Heart right ventricle (tissue), 16 donors: ENCODE data around the gene ATP11B. TPM values are rescaled to one million over a fixed set of nuclear protein-coding genes. Genes with fewer than 3 reads are reported as not detected.

Source experiments
- ATAC-seq, 8 donors: fragments of 200-7000 bp; cut with Tn5 transposase; one replicate each; pipeline ENCODE4 v1.9.1; 2020; ENCODE audit warnings: mild to moderate bottlenecking in 8 of 8, moderate library complexity in 8 of 8, moderate number of reproducible peaks in 1 of 8
- DNase-seq, 2 donors: peaks; one replicate each; pipeline ENCODE4 v3.0.0-alpha.2; 2020
- H3K27ac ChIP-seq, 10 donors: fragments of 200-600 bp; sonication (generic) in 2 of 10; one replicate each; pipeline versions ENCODE4 v1.5.0 to v1.8.0; 2020 to 2022; ENCODE audit warnings: mild to moderate bottlenecking in 3 of 10
- H3K27me3 ChIP-seq, 7 donors: fragments of 200-600 bp; one replicate each; pipeline ENCODE4 v1.8.0; 2021 to 2022; ENCODE audit warnings: mild to moderate bottlenecking in 2 of 7
- H3K36me3 ChIP-seq, 9 donors: fragments of 200-600 bp; sonication (generic) in 1 of 9; one replicate each; pipeline versions ENCODE4 v1.5.0 to v1.8.0; 2020 to 2022; ENCODE audit warnings: mild to moderate bottlenecking in 2 of 9
- H3K4me1 ChIP-seq, 9 donors: fragments of 200-600 bp; sonication (generic) in 1 of 9; one replicate each; pipeline versions ENCODE4 v1.5.0 to v1.8.0; 2020 to 2022; ENCODE audit warnings: mild to moderate bottlenecking in 4 of 9
- H3K4me3 ChIP-seq, 10 donors: fragments of 200-600 bp; sonication (generic) in 2 of 10; one replicate each; pipeline versions ENCODE4 v1.5.0 to v1.8.0; 2020 to 2022; ENCODE audit warnings: mild to moderate bottlenecking in 7 of 10, moderate library complexity in 2 of 10
- H3K9me3 ChIP-seq, 11 donors: fragments of 200-600 bp in 10 of 11; sonication (generic) in 2 of 11; one replicate each; pipeline versions ENCODE4 v1.5.0 to v1.8.0; 2013 to 2022; ENCODE audit warnings: mild to moderate bottlenecking in 2 of 11, control low read depth in 1 of 11, moderate library complexity in 1 of 11
- WGBS, 2 donors: extraction: QIAGEN DNeasy Blood & Tissue Kit; methylation state at CpG; one replicate each; pipeline ENCODE4 v1.1.7; 2013; ENCODE audit warnings: inconsistent platforms in 1 of 2; 5-methylcytosine and 5-hydroxymethylcytosine counted together
- intact Hi-C, 10 donors: fragments of 100-400 bp; cut with DNase I; formaldehyde crosslinking; loops; one replicate each; pipeline versions ENCODE4 v1.11.1 to v1.14.2; 2022
- polyA plus RNA-seq, 2 donors: library from polyadenylated mRNA; stranded (reverse); fragments of 200-250 nt; gene quantifications; one replicate each; pipeline ENCODE4 v1.2.3, GENCODE V29; 2013
- total RNA-seq, 10 donors: library from RNA; stranded (reverse); fragmentation: NEBNext Ultra II Directional in 3 of 10; extraction: Animal tissue kit (Norgen Biotek cat#: 25700) in 3 of 10; gene quantifications; one replicate each; pipeline versions ENCODE4 v1.2.1 to v1.2.4, GENCODE V29; 2021 to 2023
- TF ChIP-seq, protein P1 (sequence below), 9 donors: fragments of 200-600 bp; sonication (generic) in 2 of 9; IDR thresholded peaks; one replicate each; pipeline versions ENCODE4 v1.5.0 to v1.8.0; 2021 to 2022; ENCODE audit warnings: antibody characterized with exemption in 9 of 9, mild to moderate bottlenecking in 5 of 9, moderate library complexity in 1 of 9
- donor health status: Arrhythmogenic right ventricular cardiomyopathy.
- donor health status: ischemic (EF 13 %, LVEDD 7.1; RV severe dilation, severe dysfunction).
- donor health status: healthy with polysubstance abuse.
- donor health status: DM: no; HTN: yes; CAD: no.
- donor health status: DM: no; HTN: no; CAD: no.
- donor health status: ischemic (EF 25% LVEDD 6.9; RV normal size, moderate dysfunction).
- donor health status: ischemic (EF 25% LVEDD 5.7; RV mildly dilated, moderate dysfunction).
- donor health status: healthy.
- donor health status: DM: yes; HTN: yes; CAD: no.
- donor health status: Ischemic cardiomyopathy.
- donor health status: ischemic (EF 35%, LVEDD 5.7; RV mildly dilated, moderate dysfunction).
- donor health status: nonischemic (EF 11% LVEDD 7.7; RV severe dilation, severe dysfunction).
- donor health status: DM: yes; HTN: yes; CAD: no.
- donor health status: PGD.
- donor health status: ischemic (EF 29% LVEDD 5.4; RV normal size, mild dysfunction).
- donor health status: nonischemic (EF 23%, LVEDD 6.1; RV moderate dilation, normal function).

Gene ATP11B
- total and polyA plus RNA-seq, 12 donors = 5.3 to 47.8 (median 36.8) TPM

- DNase-seq (no peak), ATAC-seq (no peak)
- H3K4me3 ChIP-seq = no peak overlapping the region
- intact Hi-C loops = no loop called here
- peaks cover 0 to 7% (median 0%) of the 10 kb centered on the region in 9 donors for H3K4me1 ChIP-seq
- H3K27ac ChIP-seq = no peak overlapping the region
- H3K9me3 ChIP-seq = no peaks in the 10 kb centered on the region
- TF ChIP-seq, protein P1, sequence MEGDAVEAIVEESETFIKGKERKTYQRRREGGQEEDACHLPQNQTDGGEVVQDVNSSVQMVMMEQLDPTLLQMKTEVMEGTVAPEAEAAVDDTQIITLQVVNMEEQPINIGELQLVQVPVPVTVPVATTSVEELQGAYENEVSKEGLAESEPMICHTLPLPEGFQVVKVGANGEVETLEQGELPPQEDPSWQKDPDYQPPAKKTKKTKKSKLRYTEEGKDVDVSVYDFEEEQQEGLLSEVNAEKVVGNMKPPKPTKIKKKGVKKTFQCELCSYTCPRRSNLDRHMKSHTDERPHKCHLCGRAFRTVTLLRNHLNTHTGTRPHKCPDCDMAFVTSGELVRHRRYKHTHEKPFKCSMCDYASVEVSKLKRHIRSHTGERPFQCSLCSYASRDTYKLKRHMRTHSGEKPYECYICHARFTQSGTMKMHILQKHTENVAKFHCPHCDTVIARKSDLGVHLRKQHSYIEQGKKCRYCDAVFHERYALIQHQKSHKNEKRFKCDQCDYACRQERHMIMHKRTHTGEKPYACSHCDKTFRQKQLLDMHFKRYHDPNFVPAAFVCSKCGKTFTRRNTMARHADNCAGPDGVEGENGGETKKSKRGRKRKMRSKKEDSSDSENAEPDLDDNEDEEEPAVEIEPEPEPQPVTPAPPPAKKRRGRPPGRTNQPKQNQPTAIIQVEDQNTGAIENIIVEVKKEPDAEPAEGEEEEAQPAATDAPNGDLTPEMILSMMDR (IDR thresholded peaks at IDR 0.05) = no peak
- H3K27me3 ChIP-seq = no peaks in the 10 kb centered on the region
- 94 to 100% methylated on average over 1 of the region's 1 CpG for WGBS, 2 donors
- peaks cover 0 to 63% (median 5%) of the 10 kb centered on the region in 9 donors for H3K36me3 ChIP-seq
These were observed 121.0 kb downstream of the ATP11B start for GRCh38 chr3:182914341-182914740.

DNA sequence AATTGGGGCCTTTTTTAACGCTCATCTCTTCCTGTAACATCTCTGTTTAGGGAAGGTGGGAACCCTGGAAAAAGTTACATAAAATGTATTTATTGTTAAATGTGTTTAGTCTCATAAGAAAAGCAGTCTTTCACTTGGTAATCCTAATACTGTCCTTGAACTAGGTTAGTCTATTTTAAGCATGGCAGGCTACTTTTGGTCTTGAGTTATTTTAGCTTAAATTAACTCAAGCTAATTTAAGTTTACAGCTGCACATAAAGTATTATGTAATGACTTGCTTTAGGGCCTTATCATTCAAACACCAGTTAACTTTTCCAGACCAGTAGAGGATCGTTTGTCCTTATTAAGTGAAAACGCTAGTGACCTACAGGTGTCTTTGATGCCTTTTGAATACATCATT lies 123.8 kb downstream of the ATP11B start:
- H3K27me3 ChIP-seq = no peaks in the 10 kb centered on the region
- H3K9me3 ChIP-seq = no peaks in the 10 kb centered on the region
- H3K36me3 ChIP-seq = peaks cover 0 to 59% (median 5%) of the 10 kb centered on the region in 9 donors
- intact Hi-C loops = no loop called here
- H3K27ac ChIP-seq = no peak overlapping the region
- H3K4me1 ChIP-seq = peaks cover 0 to 15% (median 7%) of the 10 kb centered on the region in 9 donors
- TF ChIP-seq, protein P1 (IDR thresholded peaks at IDR 0.05) = no peak
- ATAC-seq = peak in 1 of 8 donors; percentile 66
- DNase-seq = no peak
- no peak overlapping the region for H3K4me3 ChIP-seq
- 60 to 67% methylated on average over 3 of the region's 3 CpGs for WGBS, 2 donors

- TF ChIP-seq, protein P1 (IDR thresholded peaks at IDR 0.05) = no peak
- 93 to 95% methylated on average over 5 of the region's 5 CpGs for WGBS, 2 donors
- intact Hi-C loops = no loop called here
- no peaks in the 10 kb centered on the region for H3K9me3 ChIP-seq
- H3K4me1 ChIP-seq = peaks cover 0 to 11% (median 5%) of the 10 kb centered on the region in 9 donors
- no peak overlapping the region for H3K27ac ChIP-seq
- DNase-seq (no peak), ATAC-seq (no peak)
- no peaks in the 10 kb centered on the region for H3K27me3 ChIP-seq
- peaks cover 0 to 35% (median 0%) of the 10 kb centered on the region in 9 donors for H3K36me3 ChIP-seq
- no peak overlapping the region for H3K4me3 ChIP-seq
These were observed 126.6 kb downstream of the ATP11B start for GRCh38 chr3:182919866-182920357.

GRCh38 chr3:182920515-182921084 lies 127.3 kb downstream of the ATP11B start:
- TF ChIP-seq, protein P1 (IDR thresholded peaks at IDR 0.05) = no peak
- intact Hi-C loops = no loop called here
- 69 to 76% methylated on average over 9 of the region's 9 CpGs for WGBS, 2 donors
- Histone ChIP-seq H3K36me3 (peaks cover 0 to 28% (median 0%) of the 10 kb centered on the region in 9 donors), H3K27ac (no peak overlapping the region), H3K4me3 (no peak overlapping the region), H3K27me3 (no peaks in the 10 kb centered on the region), H3K4me1 (peaks cover 0 to 17% (median 9%) of the 10 kb centered on the region in 9 donors), H3K9me3 (no peaks in the 10 kb centered on the region)
- ATAC-seq (peak in 3 of 8 donors; percentile 40 to 51 (median 43)), DNase-seq (no peak)
